Fibroblast of lung (primary cell): Measurements from ENCODE around the gene DENND11.

Source experiments
- CTCF ChIP-seq, 2 donors: IDR thresholded peaks in 1 of 2; conservative IDR thresholded peaks in 1 of 2; 1 replicate in 1 of 2; 2 replicates in 1 of 2; pipeline ENCODE4 v1.5.1; 2011 to 2012; ENCODE audit warnings: low read length in 2 of 2, control low read depth in 1 of 2, inconsistent platforms in 1 of 2, low read depth in 1 of 2, mild to moderate bottlenecking in 1 of 2
- EZH2 ChIP-seq: IDR thresholded peaks from 2 replicates; pipeline ENCODE4 v1.5.1; 2012; ENCODE audit warnings: low read length, control low read depth, mild to moderate bottlenecking; ENCODE audit errors: missing control alignments

GRCh38 chr7:141713890-141714289 lies 11.9 kb upstream of the DENND11 start:
- TF ChIP-seq CTCF (conservative IDR thresholded peaks at IDR 0.05 in 1 of 2, IDR thresholded peaks at IDR 0.05 in 1 of 2; ENCODE audit: low read depth in 1 of 2, low read length in 2 of 2): no peak
- TF ChIP-seq EZH2: no peak
